GDM1 (cell line): ENCODE measurements around the gene NTF4.
"Not testable (repeated sequence)": the region's sequence is repeated elsewhere in the genome, so short reads cannot be mapped to it uniquely, and the experiment has no call there.

ENCODE experiments used
- DNase-seq: peaks from one replicate; lab custom pipeline; 2025; lab: John Stamatoyannopoulos, UW

Gene NTF4

GRCh38 chr19:49056902-49057596 is 7.6 kb downstream of the NTF4 start:
- DNase-seq = not testable (repeated sequence)

DNA sequence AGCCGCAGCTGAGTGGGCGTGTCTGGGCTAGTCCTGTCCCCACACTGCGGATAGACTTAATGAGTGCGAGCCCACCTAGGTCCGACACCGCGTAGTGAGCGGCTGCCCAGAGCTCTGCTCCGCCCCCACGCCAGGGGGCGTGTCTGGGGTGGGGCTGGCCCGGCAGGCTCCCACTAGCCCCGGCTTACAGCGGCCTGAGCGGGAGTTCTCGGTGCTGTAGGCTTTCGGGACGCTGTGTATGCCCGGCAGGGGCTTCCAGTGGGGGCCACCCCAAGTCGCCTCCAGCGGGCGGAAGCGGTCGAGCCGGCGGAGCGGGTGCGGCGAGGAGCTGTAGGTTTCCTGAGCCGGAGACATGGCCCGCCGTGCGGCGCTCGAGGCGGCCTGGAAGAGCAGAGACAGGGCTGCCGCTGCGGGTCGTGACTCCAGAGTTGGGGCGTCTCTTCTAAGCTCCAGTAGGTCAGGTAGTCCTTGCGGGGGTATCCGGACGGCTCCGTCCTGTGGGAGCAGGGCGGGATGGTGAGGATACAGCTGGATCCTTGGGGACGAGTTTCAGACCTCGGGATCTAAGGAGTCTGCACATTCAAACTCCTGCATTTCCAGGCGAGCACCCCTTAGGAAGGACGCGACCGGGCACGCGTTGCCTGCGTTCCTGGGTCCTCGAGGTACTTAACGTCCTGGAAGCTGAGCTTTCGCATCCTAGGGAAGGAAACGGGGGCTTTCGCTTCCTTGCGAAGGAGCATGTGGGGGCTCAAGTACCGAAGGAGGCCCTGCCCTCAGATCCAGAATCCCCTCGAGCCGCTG is 8.3 kb downstream of the NTF4 start:
- DNase-seq = no peak

DNA sequence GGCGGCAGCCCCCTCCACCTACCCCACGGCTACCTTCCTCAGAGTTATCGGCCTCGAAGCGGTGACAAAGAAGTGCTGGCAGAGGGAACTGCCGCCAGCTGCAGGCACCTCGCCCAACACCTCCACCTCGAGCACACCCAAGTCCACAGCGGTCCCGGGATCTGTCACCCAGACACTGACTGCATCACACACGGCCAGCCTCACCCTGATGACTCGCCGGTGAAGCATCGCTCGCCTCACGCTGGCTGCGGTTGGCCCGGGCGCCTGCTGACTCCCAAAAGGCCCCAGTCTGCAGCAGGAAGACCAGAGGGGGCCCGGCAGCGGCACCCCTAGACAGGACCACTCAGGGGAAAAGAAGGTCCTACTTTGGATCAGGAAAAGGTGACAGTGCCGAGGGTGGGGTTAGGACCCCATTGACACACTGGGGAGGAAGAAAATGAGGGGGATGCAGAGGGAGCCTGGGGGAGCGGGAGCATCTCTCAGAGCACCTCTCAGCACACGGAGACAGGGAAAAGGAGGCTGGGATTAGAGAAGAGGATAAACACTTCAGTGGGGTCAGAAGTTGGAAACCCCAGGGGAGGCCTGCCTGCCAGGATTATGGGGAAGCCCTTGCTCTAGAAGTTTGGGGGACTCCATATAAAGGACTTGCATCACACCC is 14.1 kb downstream of the NTF4 start:
- DNase-seq = not testable (repeated sequence)

GRCh38 chr19:49049834-49050233 is 14.8 kb downstream of the NTF4 start:
- DNase-seq = not testable (repeated sequence)

- not testable (repeated sequence) for DNase-seq
These were observed 15.6 kb downstream of the NTF4 start, which contains the start of gene CGB8 for GRCh38 chr19:49049011-49049410. Gene CGB8, minus strand, starts transcription at chr19:49049111. Its CDS starts 372 bp downstream, at chr19:49048739.

DNA sequence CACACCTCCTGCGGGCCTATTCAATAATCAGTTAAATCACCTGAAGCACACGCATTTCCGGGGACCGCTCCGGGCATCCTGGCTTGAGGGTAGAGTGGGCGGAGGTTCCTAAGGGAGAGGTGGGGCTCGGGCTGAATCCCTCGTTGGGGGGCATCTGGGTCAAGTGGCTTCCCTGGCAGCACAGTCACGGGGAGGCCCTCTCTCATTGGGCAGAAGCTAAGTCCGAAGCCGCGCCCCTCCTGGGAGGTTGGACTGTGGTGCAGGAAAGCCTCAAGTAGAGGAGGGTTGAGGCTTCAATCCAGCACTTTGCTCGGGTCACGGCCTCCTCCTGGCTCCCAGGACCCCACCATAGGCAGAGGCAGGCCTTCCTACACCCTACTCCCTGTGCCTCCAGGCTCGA is 21.1 kb downstream of the NTF4 start, which contains the start of gene CGB5:
Gene CGB5 (plus strand): TSS at position 301 of the 400 bp plus-strand sequence. CDS start 362 bp downstream, outside the sequence.
- DNase-seq = not testable (repeated sequence)

DNA sequence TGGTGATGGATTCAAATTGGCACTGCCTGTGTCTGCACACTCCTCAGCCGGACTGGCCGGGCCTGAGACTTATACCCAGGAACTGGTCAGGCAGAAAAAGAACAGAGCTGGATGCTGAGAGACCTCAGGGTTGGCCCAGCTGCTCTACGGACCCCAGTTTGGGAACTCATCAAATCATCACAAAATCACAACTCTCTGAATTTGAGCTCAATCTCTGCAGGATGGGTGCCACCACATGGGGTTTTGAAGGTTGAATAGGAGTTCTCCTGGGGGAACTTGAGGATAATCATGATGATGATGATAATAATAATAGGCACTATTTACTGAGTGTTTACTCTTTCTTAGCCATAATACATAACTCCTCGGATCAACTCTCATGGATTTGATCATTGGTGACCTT is 22.0 kb downstream of the NTF4 start:
- not testable (repeated sequence) for DNase-seq

- DNase-seq = no peak
These were observed 22.4 kb downstream of the NTF4 start for GRCh38 chr19:49042177-49042576.

- not testable (repeated sequence) for DNase-seq
These were observed 24.9 kb downstream of the NTF4 start for GRCh38 chr19:49039736-49040135.

- not testable (repeated sequence) for DNase-seq
These were observed 25.9 kb downstream of the NTF4 start for GRCh38 chr19:49038557-49039276.

DNA sequence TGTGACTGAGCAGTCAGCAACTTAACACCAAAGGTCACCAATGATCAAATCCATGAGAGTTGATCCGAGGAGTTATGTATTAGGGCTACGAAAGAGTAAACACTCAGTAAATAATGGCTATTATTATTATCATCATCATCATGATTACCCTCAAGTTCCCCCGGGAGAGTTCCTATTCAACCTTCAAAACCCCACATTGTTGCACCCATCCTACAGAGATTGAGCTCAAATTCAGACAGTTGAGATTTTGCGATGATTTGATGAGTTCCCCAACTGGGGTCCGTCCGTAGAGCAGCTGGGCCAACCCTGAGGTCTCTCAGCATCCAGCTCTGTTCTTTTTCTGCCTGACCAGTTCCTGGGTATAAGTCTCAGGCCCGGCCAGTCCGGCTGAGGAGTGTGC is 26.5 kb downstream of the NTF4 start:
- not testable (repeated sequence) for DNase-seq

DNA sequence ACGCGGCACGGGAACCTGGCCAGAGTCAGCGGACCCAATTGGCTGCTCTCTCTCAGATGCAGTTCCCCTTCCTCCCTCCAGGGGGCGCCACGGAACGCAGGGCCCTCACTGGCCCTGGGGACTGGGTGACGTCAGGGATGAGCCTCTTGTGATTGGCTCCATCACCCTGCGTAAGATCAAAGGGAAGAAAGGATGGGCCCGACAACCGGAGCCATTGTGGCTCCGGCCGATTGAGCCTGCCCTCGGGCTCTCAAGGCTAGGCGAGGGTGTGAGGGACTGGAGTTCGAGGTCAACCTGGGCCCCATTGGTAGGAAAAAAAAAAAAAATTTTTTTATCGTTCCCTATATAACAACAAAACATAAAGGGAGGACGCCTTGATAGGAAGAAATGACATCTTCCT is 27.8 kb downstream of the NTF4 start, which contains the start of gene CGB1:
Gene CGB1 (minus strand): TSS at position 81 of the 400 bp plus-strand sequence. CDS start 184 bp downstream, outside the sequence.
- not testable (repeated sequence) for DNase-seq

- DNase-seq = not testable (repeated sequence)
These were observed 32.8 kb downstream of the NTF4 start, which contains the start of gene CGB2 for GRCh38 chr19:49031642-49032301. Gene CGB2, plus strand, starts transcription at chr19:49031890. Its CDS starts 206 bp downstream, at chr19:49032096.

GRCh38 chr19:49030323-49030722 is 34.3 kb downstream of the NTF4 start:
- not testable (repeated sequence) for DNase-seq

- DNase-seq = not testable (repeated sequence)
These were observed 34.9 kb downstream of the NTF4 start for GRCh38 chr19:49029749-49030148.

DNA sequence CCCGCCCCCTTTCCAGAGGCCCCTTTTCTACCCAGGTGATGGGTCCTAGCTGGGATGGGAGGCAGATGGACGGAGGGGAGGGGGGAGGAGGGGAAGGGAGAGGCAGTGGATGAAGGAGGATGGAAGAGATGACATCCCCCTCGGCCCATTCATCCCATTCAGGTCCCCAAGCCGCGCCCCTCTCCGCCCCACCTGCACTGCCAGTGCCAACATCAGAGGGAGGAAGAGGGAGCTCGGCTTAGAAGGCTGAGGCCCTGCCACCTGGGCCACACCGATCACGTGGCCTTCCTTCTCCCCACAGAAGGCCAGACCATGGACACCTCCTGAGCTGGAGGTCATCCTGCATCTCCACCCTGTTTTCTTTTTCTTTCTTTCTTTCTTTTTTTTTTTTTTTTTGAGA is 35.9 kb downstream of the NTF4 start:
- not testable (repeated sequence) for DNase-seq

DNA sequence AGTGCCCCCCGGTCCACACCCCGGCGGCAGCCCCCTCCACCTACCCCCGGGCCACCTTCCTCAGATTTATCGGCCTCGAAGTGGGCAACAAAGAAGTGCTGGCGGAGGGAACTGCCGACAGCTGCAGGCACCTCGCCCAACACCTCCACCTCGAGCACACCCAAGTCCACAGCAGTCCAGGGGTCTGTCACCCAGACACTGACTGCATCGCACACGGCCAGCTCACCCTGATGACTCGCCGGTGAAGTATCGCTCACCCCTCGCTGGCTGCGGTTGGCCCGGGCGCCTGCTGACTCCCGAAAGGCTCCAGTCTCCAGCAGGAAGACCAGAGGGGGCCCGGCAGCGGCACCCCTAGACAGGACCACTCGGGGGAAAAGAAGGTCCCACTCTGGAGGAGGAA is 39.0 kb downstream of the NTF4 start:
- DNase-seq = not testable (repeated sequence)

DNA sequence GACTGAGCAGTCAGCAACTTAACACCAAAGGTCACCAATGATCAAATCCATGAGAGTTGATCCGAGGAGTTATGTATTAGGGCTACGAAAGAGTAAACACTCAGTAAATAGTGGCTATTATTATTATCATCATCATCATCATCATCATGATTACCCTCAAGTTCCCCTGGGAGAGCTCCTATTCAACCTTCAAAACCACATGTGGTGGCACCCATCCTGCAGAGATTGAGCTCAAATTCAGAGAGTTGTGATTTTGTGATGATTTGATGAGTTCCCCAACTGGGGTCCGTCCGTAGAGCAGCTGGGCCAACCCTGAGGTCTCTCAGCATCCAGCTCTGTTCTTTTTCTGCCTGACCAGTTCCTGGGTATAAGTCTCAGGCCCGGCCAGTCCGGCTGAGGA is 39.5 kb downstream of the NTF4 start:
- not testable (repeated sequence) for DNase-seq

GRCh38 chr19:49024233-49024632 is 40.4 kb downstream of the NTF4 start, which contains the start of gene CGB3:
Gene CGB3, minus strand, starts transcription at chr19:49024333. Its CDS starts 362 bp downstream, at chr19:49023971.
- not testable (repeated sequence) for DNase-seq

GRCh38 chr19:49022116-49022515 is 42.5 kb downstream of the NTF4 start:
- DNase-seq = no peak
